Nephron (organoid): Measurements from ENCODE around the gene KCTD10.

Source experiments
- H3K27ac Mint-ChIP-seq, 3 experiments: 2 replicates each; pipeline ENCODE4 v1.8.0; 2020; ENCODE audit warnings: mixed read lengths in 3 of 3, mild to moderate bottlenecking in 2 of 3, moderate library complexity in 1 of 3
- H3K27me3 Mint-ChIP-seq: 2 replicates; pipeline ENCODE4 v1.8.0; 2021; ENCODE audit warnings: low read depth, mild to moderate bottlenecking, moderate library complexity, mixed read lengths
- H3K36me3 Mint-ChIP-seq: 2 replicates; pipeline ENCODE4 v1.8.0; 2020; ENCODE audit warnings: low read depth, mixed read lengths
- H3K4me1 Mint-ChIP-seq: 2 replicates; pipeline ENCODE4 v1.8.0; 2020; ENCODE audit warnings: mixed read lengths
- H3K4me3 Mint-ChIP-seq, 3 experiments: 2 replicates each; pipeline ENCODE4 v1.8.0; 2020; ENCODE audit warnings: mild to moderate bottlenecking in 3 of 3, mixed read lengths in 3 of 3, moderate library complexity in 2 of 3
- H3K9me3 Mint-ChIP-seq: 2 replicates; pipeline ENCODE4 v1.8.0; 2020; ENCODE audit warnings: mixed read lengths
- TF ChIP-seq, protein P1 (sequence below), 3 experiments: fragments of 200-600 bp; sonication (generic); IDR thresholded peaks; one replicate each; pipeline ENCODE4 v1.5.0; 2021; ENCODE audit warnings: antibody characterized with exemption in 3 of 3; ENCODE audit not compliant: unreplicated experiment in 3 of 3

KCTD10 gene

DNA sequence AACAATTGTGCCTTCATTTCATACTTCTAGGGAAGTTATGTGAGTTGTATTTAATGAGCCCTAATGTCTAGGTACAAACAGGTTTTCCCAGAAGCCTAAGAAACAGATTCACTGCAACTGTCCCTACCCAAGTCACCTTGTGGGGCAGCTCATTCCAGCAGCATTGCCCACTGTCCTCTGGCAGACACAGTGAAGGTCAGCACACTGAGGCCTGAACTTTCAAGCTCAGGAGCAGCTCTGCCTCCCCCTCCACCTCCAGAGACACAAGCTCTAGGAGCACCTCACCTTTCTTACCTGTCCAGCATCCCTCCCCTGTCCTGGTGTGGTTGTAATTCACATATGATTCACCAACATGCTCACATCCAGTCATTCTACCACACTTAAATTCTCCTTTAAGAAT is 16.0 kb upstream of the KCTD10 start:
- Mint-ChIP-seq H3K27ac (no peak overlapping the region), H3K4me3 (no peak overlapping the region), H3K9me3 (no peaks in the 10 kb centered on the region), H3K4me1 (no peaks in the 10 kb centered on the region), H3K36me3 (peaks cover 63% of the 10 kb centered on the region), H3K27me3 (no peaks in the 10 kb centered on the region)
- TF ChIP-seq, protein P1, sequence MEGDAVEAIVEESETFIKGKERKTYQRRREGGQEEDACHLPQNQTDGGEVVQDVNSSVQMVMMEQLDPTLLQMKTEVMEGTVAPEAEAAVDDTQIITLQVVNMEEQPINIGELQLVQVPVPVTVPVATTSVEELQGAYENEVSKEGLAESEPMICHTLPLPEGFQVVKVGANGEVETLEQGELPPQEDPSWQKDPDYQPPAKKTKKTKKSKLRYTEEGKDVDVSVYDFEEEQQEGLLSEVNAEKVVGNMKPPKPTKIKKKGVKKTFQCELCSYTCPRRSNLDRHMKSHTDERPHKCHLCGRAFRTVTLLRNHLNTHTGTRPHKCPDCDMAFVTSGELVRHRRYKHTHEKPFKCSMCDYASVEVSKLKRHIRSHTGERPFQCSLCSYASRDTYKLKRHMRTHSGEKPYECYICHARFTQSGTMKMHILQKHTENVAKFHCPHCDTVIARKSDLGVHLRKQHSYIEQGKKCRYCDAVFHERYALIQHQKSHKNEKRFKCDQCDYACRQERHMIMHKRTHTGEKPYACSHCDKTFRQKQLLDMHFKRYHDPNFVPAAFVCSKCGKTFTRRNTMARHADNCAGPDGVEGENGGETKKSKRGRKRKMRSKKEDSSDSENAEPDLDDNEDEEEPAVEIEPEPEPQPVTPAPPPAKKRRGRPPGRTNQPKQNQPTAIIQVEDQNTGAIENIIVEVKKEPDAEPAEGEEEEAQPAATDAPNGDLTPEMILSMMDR (IDR thresholded peaks at IDR 0.05; ENCODE audit: unreplicated experiment in 3 of 3), result no peak

DNA sequence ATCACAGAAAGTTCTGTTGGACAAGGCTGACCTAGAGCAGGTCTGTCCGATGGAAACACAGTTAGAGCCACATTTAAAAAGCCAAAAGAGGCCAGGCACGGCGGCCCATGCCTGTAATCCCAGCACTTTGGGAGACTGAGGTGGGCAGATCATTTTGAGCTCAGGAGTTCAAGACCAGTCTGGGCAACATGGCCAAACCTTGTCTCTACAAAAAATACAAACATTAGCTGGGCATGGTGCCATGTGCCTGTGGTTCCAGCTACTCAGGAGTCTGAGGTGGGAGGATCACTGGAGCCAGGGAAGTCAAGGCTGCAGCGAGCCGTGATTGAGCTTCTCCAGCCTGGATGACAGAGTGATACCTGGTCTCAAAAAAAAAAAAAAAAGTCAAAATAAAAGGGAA is 15.3 kb upstream of the KCTD10 start:
- TF ChIP-seq, protein P1 (IDR thresholded peaks at IDR 0.05; ENCODE audit: unreplicated experiment in 3 of 3), result no peak
- no peaks in the 10 kb centered on the region for H3K9me3 Mint-ChIP-seq
- peaks cover 62% of the 10 kb centered on the region for H3K36me3 Mint-ChIP-seq
- no peaks in the 10 kb centered on the region for H3K27me3 Mint-ChIP-seq
- H3K4me3 Mint-ChIP-seq, result no peak overlapping the region
- H3K4me1 Mint-ChIP-seq, result no peaks in the 10 kb centered on the region
- no peak overlapping the region for H3K27ac Mint-ChIP-seq

DNA sequence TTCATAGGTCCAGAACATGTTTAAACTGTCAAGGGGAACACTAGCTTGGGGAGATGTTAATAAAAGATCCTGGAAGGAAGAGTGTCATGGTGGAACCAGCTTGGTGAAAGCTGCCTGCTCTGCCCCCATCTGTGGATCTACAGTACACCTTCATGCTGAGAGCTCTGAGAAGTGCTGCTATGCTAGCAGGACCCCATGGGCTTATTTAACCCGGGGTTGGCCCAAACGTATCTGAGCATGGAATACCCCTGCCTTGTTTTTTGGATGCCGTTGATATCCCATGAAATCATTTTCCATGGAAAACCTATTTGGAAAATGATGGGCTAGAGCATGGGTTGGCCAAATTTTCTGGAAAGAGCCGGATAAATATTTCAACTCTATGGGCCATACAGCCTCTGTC is 14.6 kb upstream of the KCTD10 start:
- Mint-ChIP-seq H3K4me1 (no peaks in the 10 kb centered on the region), H3K27ac (no peak overlapping the region), H3K27me3 (no peaks in the 10 kb centered on the region), H3K36me3 (peaks cover 66% of the 10 kb centered on the region), H3K4me3 (no peak overlapping the region), H3K9me3 (no peaks in the 10 kb centered on the region)
- TF ChIP-seq, protein P1 (IDR thresholded peaks at IDR 0.05; ENCODE audit: unreplicated experiment in 3 of 3), result no peak

DNA sequence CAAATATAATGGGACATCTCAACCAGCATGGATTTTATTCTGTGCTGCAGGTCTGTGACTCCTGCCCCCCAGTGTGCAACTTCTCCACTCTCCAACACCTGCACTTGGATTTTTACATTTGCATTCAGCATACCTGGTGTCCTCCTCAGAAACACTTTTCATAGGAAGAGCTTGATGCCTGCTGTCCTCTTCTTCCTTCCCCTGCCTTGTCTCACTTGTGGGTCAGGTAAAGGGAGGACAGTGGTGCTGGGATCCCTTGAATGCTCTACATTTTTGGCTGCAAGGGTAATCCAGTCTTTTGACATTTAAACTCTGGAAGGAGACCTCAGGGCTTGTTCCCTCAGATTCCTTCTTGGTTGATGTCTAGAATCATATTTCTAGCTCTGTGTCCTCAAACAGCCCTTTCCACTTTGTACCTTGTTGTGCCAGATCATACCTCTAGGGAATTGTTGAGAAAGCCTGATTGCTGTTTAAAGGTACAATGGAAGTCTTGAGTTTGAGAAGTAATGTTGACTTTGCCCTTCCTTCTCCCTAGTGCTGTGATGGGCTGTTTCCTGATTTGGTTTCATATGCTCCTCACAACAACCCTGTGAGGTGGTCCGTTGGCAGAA is 13.0 kb upstream of the KCTD10 start:
- H3K36me3 Mint-ChIP-seq, result peaks cover 63% of the 10 kb centered on the region
- H3K4me3 Mint-ChIP-seq, result no peak overlapping the region
- H3K27me3 Mint-ChIP-seq, result no peaks in the 10 kb centered on the region
- H3K9me3 Mint-ChIP-seq, result no peaks in the 10 kb centered on the region
- H3K4me1 Mint-ChIP-seq, result no peaks in the 10 kb centered on the region
- TF ChIP-seq, protein P1 (IDR thresholded peaks at IDR 0.05; ENCODE audit: unreplicated experiment in 3 of 3), result no peak
- H3K27ac Mint-ChIP-seq, result no peak overlapping the region

DNA sequence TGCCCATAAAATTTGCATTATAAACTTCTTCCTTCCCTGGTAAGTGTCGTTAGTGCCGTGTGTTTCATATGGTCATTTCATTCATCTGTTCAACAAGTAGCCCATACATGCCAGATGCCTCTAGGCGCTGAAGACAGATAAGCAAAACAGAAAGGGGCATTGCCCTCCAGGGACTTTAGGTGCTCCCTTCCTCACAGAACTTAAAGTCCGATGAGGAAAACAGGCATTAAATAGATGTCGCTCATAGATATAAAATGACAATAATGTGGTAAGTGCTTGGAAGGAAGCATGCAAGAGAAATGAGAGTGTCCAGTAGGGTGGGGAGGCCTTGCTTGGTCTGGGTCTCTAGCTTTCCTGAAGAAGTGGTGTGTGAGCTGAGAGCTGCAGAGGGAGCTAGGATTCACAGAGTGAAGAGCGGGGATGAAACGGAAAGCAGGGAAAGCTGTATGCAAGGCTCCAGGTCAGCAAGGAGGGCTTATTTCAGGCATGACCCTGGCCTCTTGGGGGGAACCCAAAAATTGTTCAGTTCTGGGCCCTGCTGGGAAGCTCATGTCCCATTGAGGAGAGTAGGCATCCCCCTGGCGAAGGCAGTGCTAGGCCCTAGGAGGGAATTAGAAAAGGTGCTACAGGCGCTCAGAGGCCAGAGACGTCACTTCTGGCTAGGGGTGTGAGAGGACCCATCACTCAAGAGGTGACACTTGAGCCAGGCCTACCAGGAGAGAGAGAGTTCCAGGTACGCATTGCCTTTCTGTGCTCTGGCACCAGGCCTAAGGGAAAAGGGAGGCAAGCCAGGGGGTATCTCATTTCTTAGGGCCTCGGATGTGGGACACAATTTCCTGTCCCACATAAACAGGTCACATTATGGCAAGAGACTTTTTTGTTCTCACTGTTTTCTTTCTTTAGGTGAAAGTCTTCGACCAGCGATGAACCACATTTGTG is 12.2 kb upstream of the KCTD10 start:
- H3K36me3 Mint-ChIP-seq, result peaks cover 62% of the 10 kb centered on the region
- no peaks in the 10 kb centered on the region for H3K4me1 Mint-ChIP-seq
- TF ChIP-seq, protein P1 (IDR thresholded peaks at IDR 0.05; ENCODE audit: unreplicated experiment in 3 of 3), result no peak
- no peak overlapping the region for H3K4me3 Mint-ChIP-seq
- H3K27me3 Mint-ChIP-seq, result no peaks in the 10 kb centered on the region
- H3K27ac Mint-ChIP-seq, result no peak overlapping the region
- no peaks in the 10 kb centered on the region for H3K9me3 Mint-ChIP-seq
